Transverse colon (tissue), 4 donors: Measurements from ENCODE around the gene FBXO42.

Experiments
- EP300 ChIP-seq: sonication (generic); formaldehyde crosslinking; IDR thresholded peaks from one replicate; pipeline ENCODE4 v1.6.1; 2017; ENCODE audit warnings: antibody characterized with exemption, low read depth
- POLR2A ChIP-seq: fragments of 450-650 bp; IDR thresholded peaks from one replicate; pipeline ENCODE4 v1.6.1; 2016; ENCODE audit warnings: antibody characterized with exemption, mild to moderate bottlenecking, moderate library complexity
- POLR2AphosphoS5 ChIP-seq, 3 donors: sonication (generic); formaldehyde crosslinking; IDR thresholded peaks; one replicate each; pipeline ENCODE4 v1.6.1; 2016; ENCODE audit warnings: antibody characterized with exemption in 3 of 3
- TF ChIP-seq, protein P1 (sequence below), 5 experiments: fragments of 200-600 bp in 3 of 5; fragments of 450-650 bp in 2 of 5; sonication (generic) in 3 of 5; IDR thresholded peaks; 1 replicate in 2 of 5; 2 replicates in 3 of 5; pipeline ENCODE4 v1.5.1; 2016 to 2017; ENCODE audit warnings: antibody characterized with exemption in 5 of 5, inconsistent platforms in 3 of 5, mild to moderate bottlenecking in 2 of 5, moderate library complexity in 1 of 5

GRCh38 chr1:16254263-16254928 lies 97.9 kb downstream of the FBXO42 start:
- no peak for TF ChIP-seq POLR2A
- TF ChIP-seq POLR2AphosphoS5 (IDR thresholded peaks at IDR 0.05): no peak
- TF ChIP-seq, protein P1, sequence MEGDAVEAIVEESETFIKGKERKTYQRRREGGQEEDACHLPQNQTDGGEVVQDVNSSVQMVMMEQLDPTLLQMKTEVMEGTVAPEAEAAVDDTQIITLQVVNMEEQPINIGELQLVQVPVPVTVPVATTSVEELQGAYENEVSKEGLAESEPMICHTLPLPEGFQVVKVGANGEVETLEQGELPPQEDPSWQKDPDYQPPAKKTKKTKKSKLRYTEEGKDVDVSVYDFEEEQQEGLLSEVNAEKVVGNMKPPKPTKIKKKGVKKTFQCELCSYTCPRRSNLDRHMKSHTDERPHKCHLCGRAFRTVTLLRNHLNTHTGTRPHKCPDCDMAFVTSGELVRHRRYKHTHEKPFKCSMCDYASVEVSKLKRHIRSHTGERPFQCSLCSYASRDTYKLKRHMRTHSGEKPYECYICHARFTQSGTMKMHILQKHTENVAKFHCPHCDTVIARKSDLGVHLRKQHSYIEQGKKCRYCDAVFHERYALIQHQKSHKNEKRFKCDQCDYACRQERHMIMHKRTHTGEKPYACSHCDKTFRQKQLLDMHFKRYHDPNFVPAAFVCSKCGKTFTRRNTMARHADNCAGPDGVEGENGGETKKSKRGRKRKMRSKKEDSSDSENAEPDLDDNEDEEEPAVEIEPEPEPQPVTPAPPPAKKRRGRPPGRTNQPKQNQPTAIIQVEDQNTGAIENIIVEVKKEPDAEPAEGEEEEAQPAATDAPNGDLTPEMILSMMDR (IDR thresholded peaks at IDR 0.05): no peak
- no peak for TF ChIP-seq EP300
